Measurements from ENCODE around the gene CAPRIN2. TPM values are rescaled to one million over a fixed set of nuclear protein-coding genes. Genes with fewer than 3 reads are reported as not detected.

The CAPRIN2 gene
- total and polyA plus RNA-seq, 3 experiments from 2014 or later: 8.8 to 11.5 (median 11.1) TPM

GRCh38 chr12:30748147-30748546 is 6.6 kb downstream of the CAPRIN2 start:
- H3K4me3 Mint-ChIP-seq: no peak overlapping the region
- H3K4me3 ChIP-seq (ENCODE audit: low read length): no peak overlapping the region
- H3K4me1 ChIP-seq (ENCODE audit: insufficient read depth, low read length): peaks cover 8% of the 10 kb centered on the region
- POLR2A ChIA-PET: no interaction called here
- peaks cover 10 to 40% (median 21%) of the 10 kb centered on the region in 3 donors for H3K36me3 Mint-ChIP-seq
- no peaks in the 10 kb centered on the region for H3K9me3 Mint-ChIP-seq
- H3K9me3 ChIP-seq (ENCODE audit: low read length): no peaks in the 10 kb centered on the region
- H3K4me1 Mint-ChIP-seq: peaks cover 32 to 57% (median 52%) of the 10 kb centered on the region in 3 donors
- no peaks in the 10 kb centered on the region for H3K27me3 ChIP-seq (ENCODE audit: insufficient read depth, low read length, poor library complexity, severe bottlenecking)
- no peaks in the 10 kb centered on the region for H3K27me3 Mint-ChIP-seq
- CTCF ChIA-PET: interaction anchor here (0.7 kb wide), 1 partner anchor 1167 kb away, joined by 3 read pairs; no protein-coding TSS in a partner anchor
- H3K36me3 ChIP-seq (ENCODE audit: insufficient read depth, low read length): no peaks in the 10 kb centered on the region
- DNase-seq: no peak
- H3K27ac ChIP-seq (ENCODE audit: low read depth, low read length): no peak overlapping the region
- H3K27ac Mint-ChIP-seq: no peak overlapping the region

DNA sequence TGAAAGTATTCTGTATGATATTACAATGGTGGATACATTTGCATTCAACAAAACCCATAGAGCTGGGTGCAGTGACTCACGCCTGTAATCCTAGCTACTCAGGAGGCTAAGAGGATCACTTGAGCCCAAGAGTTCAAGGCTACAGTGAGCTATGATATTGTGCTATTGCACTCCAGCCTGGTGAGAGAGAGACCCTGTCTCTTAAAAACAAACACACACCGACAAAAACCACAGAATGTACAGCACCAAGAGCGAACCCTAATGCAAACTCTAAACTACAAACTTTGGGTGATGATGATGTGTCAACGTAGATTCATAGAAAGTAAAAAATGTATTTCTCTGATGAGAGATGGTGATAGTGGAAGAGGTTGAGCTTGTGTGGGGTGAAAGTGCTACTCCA is 8.6 kb downstream of the CAPRIN2 start:
- Histone ChIP-seq H3K9me3 (ENCODE audit: low read length) (no peaks in the 10 kb centered on the region), H3K36me3 (ENCODE audit: insufficient read depth, low read length) (no peaks in the 10 kb centered on the region), H3K4me3 (ENCODE audit: low read length) (no peak overlapping the region), H3K27ac (ENCODE audit: low read depth, low read length) (no peak overlapping the region), H3K27me3 (ENCODE audit: insufficient read depth, low read length, poor library complexity, severe bottlenecking) (no peaks in the 10 kb centered on the region), H3K4me1 (ENCODE audit: insufficient read depth, low read length) (no peaks in the 10 kb centered on the region)
- DNase-seq: no peak
- POLR2A ChIA-PET: no interaction called here
- Mint-ChIP-seq H3K27ac (no peak overlapping the region), H3K9me3 (no peaks in the 10 kb centered on the region), H3K36me3 (peaks cover 10 to 45% (median 21%) of the 10 kb centered on the region in 3 donors), H3K4me1 (peaks cover 28 to 48% (median 48%) of the 10 kb centered on the region in 3 donors), H3K4me3 (no peak overlapping the region), H3K27me3 (no peaks in the 10 kb centered on the region)
- CTCF ChIA-PET: interaction anchor here (1.0 kb wide), 2 partner anchors 26 to 61 kb away, joined by 3 read pairs; no protein-coding TSS in a partner anchor

- H3K4me3 Mint-ChIP-seq: no peak overlapping the region
- H3K27me3 ChIP-seq (ENCODE audit: insufficient read depth, low read length, poor library complexity, severe bottlenecking): no peaks in the 10 kb centered on the region
- no peaks in the 10 kb centered on the region for H3K27me3 Mint-ChIP-seq
- H3K4me1 ChIP-seq (ENCODE audit: insufficient read depth, low read length): no peaks in the 10 kb centered on the region
- ChIA-PET CTCF (no interaction called here), POLR2A (no interaction called here)
- no peak overlapping the region for H3K27ac Mint-ChIP-seq
- no peaks in the 10 kb centered on the region for H3K9me3 Mint-ChIP-seq
- no peaks in the 10 kb centered on the region for H3K9me3 ChIP-seq (ENCODE audit: low read length)
- H3K27ac ChIP-seq (ENCODE audit: low read depth, low read length): no peak overlapping the region
- H3K4me1 Mint-ChIP-seq: peaks cover 14 to 32% (median 31%) of the 10 kb centered on the region in 3 donors
- peaks cover 14 to 40% (median 17%) of the 10 kb centered on the region in 3 donors for H3K36me3 Mint-ChIP-seq
- H3K4me3 ChIP-seq (ENCODE audit: low read length): no peak overlapping the region
- DNase-seq: no peak
- no peaks in the 10 kb centered on the region for H3K36me3 ChIP-seq (ENCODE audit: insufficient read depth, low read length)
Observed at GRCh38 chr12:30744321-30744720, 10.4 kb downstream of the CAPRIN2 start.

GRCh38 chr12:30740274-30740673 is 14.5 kb downstream of the CAPRIN2 start:
- Histone ChIP-seq H3K9me3 (ENCODE audit: low read length) (no peaks in the 10 kb centered on the region), H3K36me3 (ENCODE audit: insufficient read depth, low read length) (no peaks in the 10 kb centered on the region), H3K4me1 (ENCODE audit: insufficient read depth, low read length) (no peaks in the 10 kb centered on the region), H3K4me3 (ENCODE audit: low read length) (no peak overlapping the region), H3K27ac (ENCODE audit: low read depth, low read length) (no peak overlapping the region), H3K27me3 (ENCODE audit: insufficient read depth, low read length, poor library complexity, severe bottlenecking) (no peaks in the 10 kb centered on the region)
- peaks cover 24 to 46% (median 26%) of the 10 kb centered on the region in 3 donors for H3K36me3 Mint-ChIP-seq
- no peaks in the 10 kb centered on the region for H3K9me3 Mint-ChIP-seq
- DNase-seq: no peak
- ChIA-PET CTCF (no interaction called here), POLR2A (no interaction called here)
- no peak overlapping the region for H3K4me3 Mint-ChIP-seq
- H3K4me1 Mint-ChIP-seq: peaks cover 0 to 16% (median 14%) of the 10 kb centered on the region in 3 donors
- H3K27ac Mint-ChIP-seq: no peak overlapping the region
- H3K27me3 Mint-ChIP-seq: no peaks in the 10 kb centered on the region

- H3K27ac ChIP-seq (ENCODE audit: low read depth, low read length): no peak overlapping the region
- no peak for DNase-seq
- H3K9me3 Mint-ChIP-seq: no peaks in the 10 kb centered on the region
- H3K4me1 Mint-ChIP-seq: peaks cover 0 to 16% (median 14%) of the 10 kb centered on the region in 3 donors
- H3K4me3 Mint-ChIP-seq: no peak overlapping the region
- no peaks in the 10 kb centered on the region for H3K9me3 ChIP-seq (ENCODE audit: low read length)
- peaks cover 3% of the 10 kb centered on the region for H3K36me3 ChIP-seq (ENCODE audit: insufficient read depth, low read length)
- no peak overlapping the region for H3K4me3 ChIP-seq (ENCODE audit: low read length)
- ChIA-PET POLR2A (interaction anchor here (0.6 kb wide), 1 partner anchor 43 kb away, joined by 6 read pairs; the partner anchor contains the start of gene IPO8), CTCF (no interaction called here)
- H3K36me3 Mint-ChIP-seq: peaks cover 26 to 56% (median 30%) of the 10 kb centered on the region in 3 donors
- H3K27me3 ChIP-seq (ENCODE audit: insufficient read depth, low read length, poor library complexity, severe bottlenecking): no peaks in the 10 kb centered on the region
- no peak overlapping the region for H3K27ac Mint-ChIP-seq
- no peaks in the 10 kb centered on the region for H3K27me3 Mint-ChIP-seq
- H3K4me1 ChIP-seq (ENCODE audit: insufficient read depth, low read length): no peaks in the 10 kb centered on the region
Observed at GRCh38 chr12:30739020-30739419, 15.7 kb downstream of the CAPRIN2 start.

- peaks cover 0 to 9% (median 3%) of the 10 kb centered on the region in 3 donors for H3K4me1 Mint-ChIP-seq
- Histone ChIP-seq H3K27me3 (ENCODE audit: insufficient read depth, low read length, poor library complexity, severe bottlenecking) (no peaks in the 10 kb centered on the region), H3K9me3 (ENCODE audit: low read length) (no peaks in the 10 kb centered on the region), H3K36me3 (ENCODE audit: insufficient read depth, low read length) (peaks cover 3% of the 10 kb centered on the region), H3K4me3 (ENCODE audit: low read length) (no peak overlapping the region), H3K27ac (ENCODE audit: low read depth, low read length) (no peak overlapping the region), H3K4me1 (ENCODE audit: insufficient read depth, low read length) (no peaks in the 10 kb centered on the region)
- ChIA-PET POLR2A (no interaction called here), CTCF (interaction anchor here (1.3 kb wide), 1 partner anchor 18 kb away, joined by 5 read pairs; no protein-coding TSS in a partner anchor)
- no peaks in the 10 kb centered on the region for H3K27me3 Mint-ChIP-seq
- peaks cover 25 to 81% (median 34%) of the 10 kb centered on the region in 3 donors for H3K36me3 Mint-ChIP-seq
- DNase-seq: no peak
- no peaks in the 10 kb centered on the region for H3K9me3 Mint-ChIP-seq
- H3K4me3 Mint-ChIP-seq: no peak overlapping the region
- H3K27ac Mint-ChIP-seq: no peak overlapping the region
Observed at GRCh38 chr12:30732954-30733637, 21.7 kb downstream of the CAPRIN2 start.

DNA sequence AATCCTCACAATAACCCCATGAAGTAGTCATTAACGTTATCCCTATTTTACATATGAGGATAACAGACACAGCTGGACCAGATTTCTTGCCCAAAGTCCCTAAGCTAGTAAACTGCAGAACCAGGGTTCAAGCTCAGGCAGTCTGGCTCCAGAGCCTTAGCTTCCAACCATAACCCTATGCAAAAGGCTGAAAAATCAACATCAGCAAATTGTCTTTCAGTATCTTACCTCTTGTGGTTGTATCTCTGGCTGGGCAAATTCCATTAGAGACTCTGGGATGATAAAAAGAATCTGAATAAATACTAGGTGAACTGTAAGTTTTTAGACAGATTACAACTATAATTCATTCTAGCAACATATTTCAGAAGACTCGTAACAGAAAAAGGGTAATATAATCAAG is 24.7 kb downstream of the CAPRIN2 start:
- Mint-ChIP-seq H3K4me1 (peaks cover 6 to 12% (median 7%) of the 10 kb centered on the region in 3 donors), H3K27ac (no peak overlapping the region), H3K36me3 (peaks cover 13 to 81% (median 31%) of the 10 kb centered on the region in 3 donors), H3K9me3 (no peaks in the 10 kb centered on the region), H3K4me3 (no peak overlapping the region), H3K27me3 (no peaks in the 10 kb centered on the region)
- Histone ChIP-seq H3K27ac (ENCODE audit: low read depth, low read length) (no peak overlapping the region), H3K27me3 (ENCODE audit: insufficient read depth, low read length, poor library complexity, severe bottlenecking) (no peaks in the 10 kb centered on the region), H3K4me3 (ENCODE audit: low read length) (no peak overlapping the region), H3K36me3 (ENCODE audit: insufficient read depth, low read length) (peaks cover 3% of the 10 kb centered on the region), H3K9me3 (ENCODE audit: low read length) (no peaks in the 10 kb centered on the region), H3K4me1 (ENCODE audit: insufficient read depth, low read length) (no peaks in the 10 kb centered on the region)
- DNase-seq: no peak
- CTCF ChIA-PET: no interaction called here
- POLR2A ChIA-PET: no interaction called here

DNA sequence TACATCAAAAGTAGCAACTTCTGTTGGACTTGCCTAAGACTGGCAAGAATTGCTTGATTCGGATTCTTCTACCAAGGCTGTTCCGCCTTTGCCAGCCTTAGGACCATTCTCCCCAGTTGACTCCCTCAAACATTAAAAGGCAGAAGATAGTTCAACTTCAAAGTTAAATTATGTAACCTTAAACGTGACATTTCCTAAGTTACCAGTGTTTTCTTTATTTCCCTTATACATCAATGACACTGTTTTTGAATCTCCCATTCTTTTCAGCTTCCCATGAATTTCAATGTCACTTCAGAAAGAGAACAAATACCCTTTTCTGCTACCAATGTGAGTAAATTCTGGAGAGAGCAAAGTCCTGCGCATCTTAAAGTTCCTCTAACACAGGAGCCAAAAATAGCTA is 25.2 kb downstream of the CAPRIN2 start:
- H3K27ac Mint-ChIP-seq: no peak overlapping the region
- Histone ChIP-seq H3K9me3 (ENCODE audit: low read length) (no peaks in the 10 kb centered on the region), H3K27me3 (ENCODE audit: insufficient read depth, low read length, poor library complexity, severe bottlenecking) (no peaks in the 10 kb centered on the region), H3K4me1 (ENCODE audit: insufficient read depth, low read length) (no peaks in the 10 kb centered on the region), H3K36me3 (ENCODE audit: insufficient read depth, low read length) (no peaks in the 10 kb centered on the region), H3K4me3 (ENCODE audit: low read length) (no peak overlapping the region), H3K27ac (ENCODE audit: low read depth, low read length) (no peak overlapping the region)
- CTCF ChIA-PET: no interaction called here
- no peak overlapping the region for H3K4me3 Mint-ChIP-seq
- peaks cover 6 to 12% (median 7%) of the 10 kb centered on the region in 3 donors for H3K4me1 Mint-ChIP-seq
- no peak for DNase-seq
- H3K27me3 Mint-ChIP-seq: no peaks in the 10 kb centered on the region
- peaks cover 13 to 81% (median 31%) of the 10 kb centered on the region in 3 donors for H3K36me3 Mint-ChIP-seq
- no peaks in the 10 kb centered on the region for H3K9me3 Mint-ChIP-seq
- POLR2A ChIA-PET: no interaction called here

Measured in CD8-positive, alpha-beta memory T cell (primary cell).